Measurements from ENCODE around the gene TAGLN2. TPM values are rescaled to one million over a fixed set of nuclear protein-coding genes. Genes with fewer than 3 reads are reported as not detected.

Gene TAGLN2
- total and polyA plus RNA-seq, 9 of the 15 experiments (the other 6 are each of a cell fraction or from before 2014, with no cell fraction given), result 192 to 683 (median 455) TPM

- TF ChIP-seq USF1 (CRISPR knock-in tag; IDR thresholded peaks at IDR 0.05), result no peak
- TF ChIP-seq ZNF589 (CRISPR knock-in tag; IDR thresholded peaks at IDR 0.05; ENCODE audit: low read depth), result no peak
- TF ChIP-seq HEY1 (CRISPR knock-in tag; IDR thresholded peaks at IDR 0.05; ENCODE audit: borderline replicate concordance), result no peak
- TF ChIP-seq, protein P1, sequence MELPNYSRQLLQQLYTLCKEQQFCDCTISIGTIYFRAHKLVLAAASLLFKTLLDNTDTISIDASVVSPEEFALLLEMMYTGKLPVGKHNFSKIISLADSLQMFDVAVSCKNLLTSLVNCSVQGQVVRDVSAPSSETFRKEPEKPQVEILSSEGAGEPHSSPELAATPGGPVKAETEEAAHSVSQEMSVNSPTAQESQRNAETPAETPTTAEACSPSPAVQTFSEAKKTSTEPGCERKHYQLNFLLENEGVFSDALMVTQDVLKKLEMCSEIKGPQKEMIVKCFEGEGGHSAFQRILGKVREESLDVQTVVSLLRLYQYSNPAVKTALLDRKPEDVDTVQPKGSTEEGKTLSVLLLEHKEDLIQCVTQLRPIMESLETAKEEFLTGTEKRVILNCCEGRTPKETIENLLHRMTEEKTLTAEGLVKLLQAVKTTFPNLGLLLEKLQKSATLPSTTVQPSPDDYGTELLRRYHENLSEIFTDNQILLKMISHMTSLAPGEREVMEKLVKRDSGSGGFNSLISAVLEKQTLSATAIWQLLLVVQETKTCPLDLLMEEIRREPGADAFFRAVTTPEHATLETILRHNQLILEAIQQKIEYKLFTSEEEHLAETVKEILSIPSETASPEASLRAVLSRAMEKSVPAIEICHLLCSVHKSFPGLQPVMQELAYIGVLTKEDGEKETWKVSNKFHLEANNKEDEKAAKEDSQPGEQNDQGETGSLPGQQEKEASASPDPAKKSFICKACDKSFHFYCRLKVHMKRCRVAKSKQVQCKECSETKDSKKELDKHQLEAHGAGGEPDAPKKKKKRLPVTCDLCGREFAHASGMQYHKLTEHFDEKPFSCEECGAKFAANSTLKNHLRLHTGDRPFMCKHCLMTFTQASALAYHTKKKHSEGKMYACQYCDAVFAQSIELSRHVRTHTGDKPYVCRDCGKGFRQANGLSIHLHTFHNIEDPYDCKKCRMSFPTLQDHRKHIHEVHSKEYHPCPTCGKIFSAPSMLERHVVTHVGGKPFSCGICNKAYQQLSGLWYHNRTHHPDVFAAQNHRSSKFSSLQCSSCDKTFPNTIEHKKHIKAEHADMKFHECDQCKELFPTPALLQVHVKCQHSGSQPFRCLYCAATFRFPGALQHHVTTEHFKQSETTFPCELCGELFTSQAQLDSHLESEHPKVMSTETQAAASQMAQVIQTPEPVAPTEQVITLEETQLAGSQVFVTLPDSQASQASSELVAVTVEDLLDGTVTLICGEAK (IDR thresholded peaks at IDR 0.05), result no peak
- TF ChIP-seq, protein P1 (CRISPR knock-in tag; IDR thresholded peaks at IDR 0.05), result no peak
- no peak for TF ChIP-seq RFX1 (IDR thresholded peaks at IDR 0.05)
- TF ChIP-seq IRF9 (tag; IDR thresholded peaks at IDR 0.05), result no peak
- TF ChIP-seq HDGF (IDR thresholded peaks at IDR 0.05), result no peak
- peak; percentile 45; the same call in 1 of the 2 replicates for TF ChIP-seq MEF2A (IDR thresholded peaks at IDR 0.05; ENCODE audit: control insufficient read depth, low read depth, low read length)
- no peak for TF ChIP-seq ETV6 (IDR thresholded peaks at IDR 0.05; ENCODE audit: borderline replicate concordance in 1 of 2, low read depth in 2 of 2, low read length in 1 of 2)
- no peak for TF ChIP-seq ETV6 (CRISPR knock-in tag; IDR thresholded peaks at IDR 0.05; ENCODE audit: borderline replicate concordance)
- TF ChIP-seq NCOR1 (IDR thresholded peaks at IDR 0.05), result peak; percentile 37; the same call in 1 of the 2 replicates
- TF ChIP-seq GABPA (tag; conservative IDR thresholded peaks at IDR 0.05; ENCODE audit: low read depth), result no peak
- TF ChIP-seq C11orf30 (IDR thresholded peaks at IDR 0.05; ENCODE audit: low read depth), result peak; percentile 40; the same call in 1 of the 2 replicates
- no peak for TF ChIP-seq BACH1 (tag; IDR thresholded peaks at IDR 0.05)
- no peak for TF ChIP-seq THRB (CRISPR knock-in tag; conservative IDR thresholded peaks at IDR 0.05)
Observed at GRCh38 chr1:159896546-159896930, 28.8 kb downstream of the TAGLN2 start (continued).
